Transverse colon (tissue), 3 donors: ENCODE data around the gene ANAPC5.
"Not testable (repeated sequence)": the region's sequence is repeated elsewhere in the genome, so short reads cannot be mapped to it uniquely, and the experiment has no call there.

ENCODE experiments used
- CTCF ChIP-seq, 5 experiments: fragments of 200-600 bp in 3 of 5; fragments of 450-650 bp in 2 of 5; sonication (generic) in 3 of 5; IDR thresholded peaks; 1 replicate in 2 of 5; 2 replicates in 3 of 5; pipeline ENCODE4 v1.5.1; 2016 to 2017; ENCODE audit warnings: antibody characterized with exemption in 5 of 5, inconsistent platforms in 3 of 5, mild to moderate bottlenecking in 2 of 5, moderate library complexity in 1 of 5
- EP300 ChIP-seq: sonication (generic); formaldehyde crosslinking; IDR thresholded peaks from one replicate; pipeline ENCODE4 v1.6.1; 2017; ENCODE audit warnings: antibody characterized with exemption, low read depth
- POLR2A ChIP-seq: fragments of 450-650 bp; IDR thresholded peaks from one replicate; pipeline ENCODE4 v1.6.1; 2016; ENCODE audit warnings: antibody characterized with exemption, mild to moderate bottlenecking, moderate library complexity

- not testable (repeated sequence) for TF ChIP-seq CTCF (IDR thresholded peaks at IDR 0.05); POLR2A; EP300
Observed at GRCh38 chr12:121281116-121281515, 71.1 kb downstream of the ANAPC5 start.
